Activated CD8-positive, alpha-beta memory T cell treated with anti-CD3 and anti-CD28 coated beads for 36 hours (primary cell): Measurements from ENCODE around the gene FGF1. TPM values are rescaled to one million over a fixed set of nuclear protein-coding genes. Genes with fewer than 3 reads are reported as not detected.
"Not testable (repeated sequence)": the region's sequence is repeated elsewhere in the genome, so short reads cannot be mapped to it uniquely, and the experiment has no call there.

ENCODE experiments used
- CTCF ChIA-PET: fragments of 350-600 bp; sonication (Branson Sonifier 250); formaldehyde crosslinking; loops from one replicate; lab custom pipeline; 2021; ENCODE audit warnings: antibody characterized with exemption; lab: Charles Lee
- POLR2A ChIA-PET: fragments of 350-600 bp; sonication (Branson Sonifier 250); formaldehyde crosslinking; loops from one replicate; lab custom pipeline; 2021; ENCODE audit warnings: antibody characterized with exemption; lab: Charles Lee
- total RNA-seq, 2 experiments: library from RNA; stranded (reverse); gene quantifications; one replicate each; pipeline ENCODE4 v1.2.3, GENCODE V29; 2021

Gene FGF1
- total RNA-seq, 2 experiments from 2014 or later = not detected

DNA sequence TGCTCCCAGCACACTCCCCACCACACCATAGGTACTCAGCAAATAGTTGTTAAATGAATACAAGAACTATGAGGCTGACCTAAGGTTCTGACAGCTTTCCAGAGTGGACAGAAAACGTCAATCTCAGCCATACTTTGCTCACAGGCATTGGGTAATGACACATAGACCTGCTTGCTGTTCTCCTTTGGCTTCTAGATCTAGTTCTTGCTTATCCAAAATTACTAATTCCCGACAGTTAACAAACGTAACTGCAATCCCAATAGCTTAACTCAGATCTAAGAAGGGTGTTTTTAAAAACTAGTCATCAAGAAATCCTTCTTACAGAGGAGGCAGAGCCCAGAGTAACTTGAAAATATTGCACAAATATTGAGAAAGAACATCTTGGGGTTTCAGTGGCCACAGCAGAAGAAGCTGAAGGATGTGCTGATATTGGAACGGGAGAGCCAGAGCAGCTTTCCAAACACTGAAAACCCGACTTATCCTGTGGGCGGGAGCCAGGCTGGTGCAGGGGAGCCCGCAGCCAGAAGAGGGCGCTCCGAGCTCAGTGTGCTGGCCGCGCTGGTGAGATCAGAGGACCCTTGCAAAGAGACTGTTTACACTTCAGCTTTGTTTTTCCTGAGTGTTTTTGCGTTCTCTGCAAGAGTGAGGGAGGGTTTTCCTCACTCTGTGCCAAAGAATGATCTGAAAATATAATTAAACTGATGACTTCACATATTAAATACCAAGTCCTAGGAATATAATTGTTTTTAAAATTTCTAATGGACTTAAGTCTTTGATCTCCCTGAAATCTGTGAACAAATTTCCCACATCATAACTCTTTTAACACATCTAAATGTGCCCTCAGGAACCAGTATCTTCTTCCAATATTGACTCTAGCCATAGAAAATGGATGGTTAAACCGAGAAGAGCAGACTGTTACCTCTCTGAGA is 30.3 kb downstream of the FGF1 start:
- CTCF ChIA-PET = interaction anchor here (0.6 to 2.6 kb wide), 17 partner anchors 11 to 1213 kb away, joined by 3 to 20 read pairs (median 4); no protein-coding TSS in a partner anchor
- POLR2A ChIA-PET = no interaction called here

DNA sequence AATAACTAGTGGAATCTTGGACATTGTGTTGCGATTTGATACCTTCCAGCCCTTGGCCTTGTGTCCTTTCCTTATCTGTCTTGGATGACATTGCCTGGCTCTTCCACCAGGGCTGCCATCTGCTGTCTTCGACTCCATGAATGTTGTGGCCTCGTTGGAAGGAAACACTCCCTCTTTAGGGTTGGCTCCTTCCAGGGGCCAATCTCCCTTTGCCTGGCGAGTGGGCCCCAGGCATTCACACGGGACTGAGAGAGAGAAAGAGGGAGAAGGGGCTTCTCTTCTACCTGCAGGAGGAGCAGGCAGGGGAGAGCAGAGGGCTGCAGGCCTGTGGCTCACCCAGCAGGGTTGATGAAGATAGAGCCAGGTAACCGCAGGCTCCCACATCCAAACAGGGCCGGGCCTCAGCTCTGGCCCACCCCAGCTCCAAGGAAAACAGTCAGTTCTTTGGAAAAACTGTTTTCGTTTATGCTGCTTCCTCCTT is 31.3 kb downstream of the FGF1 start:
- ChIA-PET CTCF (interaction anchor here (1.2 to 2.6 kb wide), 6 partner anchors 10 to 44 kb away, joined by 5 to 20 read pairs (median 8); no protein-coding TSS in a partner anchor), POLR2A (no interaction called here)

DNA sequence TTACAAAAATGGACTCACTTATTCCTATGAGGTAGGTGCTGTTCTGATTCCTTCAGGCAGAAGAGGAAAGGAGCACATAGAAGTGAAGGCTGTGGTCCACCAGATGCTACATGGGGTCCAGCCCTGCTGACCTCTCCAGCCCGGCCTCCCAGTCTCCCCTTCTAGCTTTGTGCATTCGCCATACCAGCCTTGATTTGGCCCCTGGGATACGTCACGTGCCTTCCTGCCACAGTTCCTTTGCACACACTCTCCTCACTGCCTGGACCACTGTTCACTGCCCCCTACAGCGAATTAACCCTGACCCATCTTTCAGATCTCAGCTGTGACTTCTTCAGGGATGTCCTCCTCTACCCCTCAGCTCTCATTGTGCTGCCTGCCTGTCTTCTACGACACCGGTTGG is 32.6 kb downstream of the FGF1 start:
- CTCF ChIA-PET = interaction anchor here (1.2 kb wide), 1 partner anchor 45 kb away, joined by 8 read pairs; no protein-coding TSS in a partner anchor
- POLR2A ChIA-PET = no interaction called here

DNA sequence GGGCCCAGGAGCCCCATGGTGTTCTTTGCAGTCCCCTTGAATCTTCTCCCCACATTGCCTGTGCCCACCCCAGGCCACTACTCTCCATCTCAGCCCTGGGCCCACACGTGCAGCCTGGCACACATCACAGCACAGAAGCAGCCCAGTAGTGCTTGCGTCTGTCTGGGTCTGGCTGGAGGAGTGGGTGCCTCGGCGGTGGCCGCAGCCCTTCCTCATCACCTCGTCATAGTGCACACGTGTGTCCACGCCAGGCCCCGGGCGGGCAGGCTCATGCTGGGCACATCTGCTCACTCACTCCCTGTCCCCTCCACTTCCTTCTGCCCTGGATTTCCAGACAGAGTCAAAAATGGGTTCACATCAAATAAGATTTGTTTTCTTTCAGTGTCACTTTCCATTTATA is 33.3 kb downstream of the FGF1 start:
- ChIA-PET CTCF (no interaction called here), POLR2A (no interaction called here)

DNA sequence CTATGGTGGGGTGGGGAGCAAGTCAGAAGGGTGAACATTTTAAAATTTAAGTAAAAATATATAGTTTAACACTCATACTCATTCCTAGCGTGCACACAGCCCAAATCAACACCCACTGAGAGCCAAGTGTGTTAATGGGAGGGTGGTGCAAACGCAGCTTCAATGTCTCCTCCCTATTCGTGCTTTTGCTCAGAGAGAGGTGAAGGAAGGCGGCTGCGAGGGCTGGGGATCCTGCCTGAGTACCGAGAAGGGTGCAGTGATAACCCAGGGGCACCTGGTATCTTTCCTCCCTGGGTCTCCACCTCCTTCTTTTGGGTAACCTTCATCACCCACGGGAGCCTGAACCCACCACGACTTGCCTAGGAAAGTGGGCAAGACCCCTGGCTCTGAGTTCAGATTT is 35.0 kb downstream of the FGF1 start:
- CTCF ChIA-PET = interaction anchor here (0.6 kb wide), 1 partner anchor 590 kb away, joined by 3 read pairs; no protein-coding TSS in a partner anchor

DNA sequence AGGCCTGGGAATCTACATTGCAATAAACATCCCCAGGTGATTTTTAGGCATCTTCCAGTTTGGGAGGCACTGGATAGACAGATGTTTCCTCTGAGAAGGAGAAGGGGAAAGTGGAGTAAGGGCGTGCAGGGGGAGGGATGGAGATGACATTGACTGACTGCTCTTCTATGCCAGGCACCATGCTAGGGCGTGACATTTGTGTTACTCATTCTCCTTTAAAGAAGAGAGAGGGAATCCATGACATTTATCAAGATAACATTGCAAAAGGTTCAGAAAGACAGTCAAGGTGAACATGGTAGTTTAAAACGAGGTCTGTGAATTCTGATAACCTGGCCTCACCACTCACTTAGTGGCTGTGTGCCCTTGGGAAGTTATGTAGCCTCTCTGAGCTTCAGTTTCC is 35.8 kb downstream of the FGF1 start:
- POLR2A ChIA-PET = no interaction called here
- CTCF ChIA-PET = no interaction called here

More for the DNA sequence above, 35.0 kb downstream of the FGF1 start:
- POLR2A ChIA-PET = no interaction called here

DNA sequence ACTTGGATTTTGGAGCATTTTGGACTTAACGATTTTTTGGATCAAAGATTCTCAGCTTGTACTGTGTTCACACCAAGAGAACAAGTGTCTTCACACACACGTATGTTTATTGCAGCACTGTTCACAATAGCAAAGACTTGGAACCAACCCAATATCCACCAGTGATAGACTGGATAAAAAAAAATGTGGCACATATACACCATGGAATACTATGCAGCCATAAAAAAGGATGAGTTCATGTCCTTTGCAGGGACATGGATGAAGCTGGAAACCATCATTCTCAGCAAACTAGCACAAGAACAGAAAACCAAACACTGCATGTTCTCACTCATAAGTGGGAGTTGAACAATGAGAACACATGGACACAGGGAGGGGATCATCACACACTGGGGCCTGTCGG is 37.8 kb downstream of the FGF1 start:
- POLR2A ChIA-PET, CTCF ChIA-PET: not testable (repeated sequence)

DNA sequence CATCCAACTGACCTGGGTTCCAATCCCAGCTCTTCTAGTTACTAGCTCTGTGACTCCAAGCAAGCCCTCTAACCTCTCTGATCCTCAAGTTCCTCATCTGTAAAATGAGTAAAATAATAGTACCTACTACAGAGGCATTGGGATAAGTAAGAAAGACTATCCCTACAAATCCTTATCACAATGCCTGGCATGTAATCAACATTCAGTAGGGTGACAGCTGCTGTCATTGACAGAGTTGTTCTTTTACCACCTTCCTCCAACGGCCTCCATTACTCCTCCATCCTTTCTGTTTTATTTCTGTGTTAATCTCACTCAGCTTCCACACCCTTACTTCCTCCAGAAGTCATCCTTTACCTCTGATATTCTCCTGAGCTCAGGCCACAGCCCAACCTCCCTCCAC is 40.4 kb downstream of the FGF1 start:
- CTCF ChIA-PET = interaction anchor here (2.2 kb wide), 1 partner anchor 11 kb away, joined by 11 read pairs; no protein-coding TSS in a partner anchor
- POLR2A ChIA-PET = no interaction called here

DNA sequence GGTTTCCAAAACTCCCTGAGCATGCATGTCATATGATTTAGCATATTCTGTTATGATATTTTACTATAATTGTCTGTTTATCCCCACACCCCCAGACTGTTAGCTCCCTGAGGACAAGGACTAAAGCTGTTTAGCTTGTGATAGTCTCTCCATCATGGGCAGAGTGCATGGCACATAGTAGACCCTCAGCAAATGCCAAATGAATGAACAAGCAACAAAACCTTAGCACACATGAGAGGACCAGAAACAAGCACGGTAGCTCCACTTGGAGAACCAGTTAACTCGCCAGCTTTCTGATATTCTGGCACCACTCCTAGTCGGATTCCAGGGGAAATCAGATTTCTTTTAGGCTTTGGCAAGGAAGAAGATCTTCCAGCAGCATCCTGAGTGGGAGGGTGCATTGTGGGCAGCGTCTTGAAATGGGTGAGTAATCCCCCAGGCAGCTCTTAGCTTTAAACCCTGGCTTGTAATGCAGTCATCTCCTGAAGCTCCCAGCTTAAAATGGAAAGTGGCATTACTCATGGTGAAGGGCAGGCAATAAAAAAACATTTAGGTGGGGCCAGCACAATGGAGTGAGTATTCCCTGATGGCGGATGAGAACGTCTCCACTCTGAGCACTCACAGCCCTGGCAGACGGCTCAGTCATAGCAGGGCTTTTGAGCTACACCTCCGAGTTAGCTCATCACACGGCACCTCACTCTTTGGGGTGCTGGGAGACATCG is 41.1 kb downstream of the FGF1 start:
- ChIA-PET CTCF (interaction anchor here (1.4 to 3.8 kb wide), 3 partner anchors 11 to 77 kb away, joined by 3 to 11 read pairs (median 11); no protein-coding TSS in a partner anchor), POLR2A (no interaction called here)

DNA sequence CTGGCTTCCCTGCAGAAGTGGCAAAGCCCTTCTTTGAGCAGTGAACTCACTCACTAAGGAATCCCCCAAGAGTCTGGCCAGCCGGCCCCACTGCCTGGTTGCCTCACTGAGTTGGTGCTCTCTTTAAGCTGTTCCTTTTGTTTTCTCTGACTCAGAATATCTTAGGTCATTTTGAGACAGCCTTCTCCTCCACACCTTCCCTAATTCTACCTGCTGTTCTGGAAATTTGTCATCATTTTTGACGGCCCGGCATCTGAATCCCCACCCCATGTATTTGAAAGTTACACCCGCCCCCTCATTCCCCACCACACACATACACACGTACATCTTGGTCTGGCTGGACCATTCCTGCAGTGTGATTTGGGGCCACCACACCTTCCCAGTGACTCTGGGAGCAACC is 41.8 kb downstream of the FGF1 start:
- CTCF ChIA-PET = interaction anchor here (1.4 to 3.8 kb wide), 3 partner anchors 12 to 77 kb away, joined by 3 to 11 read pairs (median 11); no protein-coding TSS in a partner anchor
- POLR2A ChIA-PET = no interaction called here

DNA sequence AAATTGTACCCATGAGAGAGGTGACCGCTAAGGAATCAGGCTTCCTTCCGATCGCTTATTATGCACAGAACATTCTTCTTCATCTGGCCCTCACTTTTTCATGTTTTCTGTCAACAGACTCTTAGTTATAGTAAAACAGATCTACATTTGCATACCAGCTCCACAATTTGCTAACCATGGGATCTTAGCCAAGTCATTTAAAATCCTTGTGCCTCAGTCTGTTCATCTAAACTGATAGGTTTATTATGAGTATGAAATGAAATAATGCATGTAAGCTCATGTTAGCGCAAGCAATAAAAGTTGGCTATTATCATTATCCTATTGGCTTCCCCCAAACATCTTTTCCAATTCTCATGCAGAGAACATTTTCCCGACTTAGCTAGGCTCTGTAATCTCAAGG is 42.3 kb downstream of the FGF1 start:
- POLR2A ChIA-PET = no interaction called here
- CTCF ChIA-PET = interaction anchor here (1.4 to 3.8 kb wide), 2 partner anchors 55 to 78 kb away, joined by 3 to 11 read pairs; no protein-coding TSS in a partner anchor

DNA sequence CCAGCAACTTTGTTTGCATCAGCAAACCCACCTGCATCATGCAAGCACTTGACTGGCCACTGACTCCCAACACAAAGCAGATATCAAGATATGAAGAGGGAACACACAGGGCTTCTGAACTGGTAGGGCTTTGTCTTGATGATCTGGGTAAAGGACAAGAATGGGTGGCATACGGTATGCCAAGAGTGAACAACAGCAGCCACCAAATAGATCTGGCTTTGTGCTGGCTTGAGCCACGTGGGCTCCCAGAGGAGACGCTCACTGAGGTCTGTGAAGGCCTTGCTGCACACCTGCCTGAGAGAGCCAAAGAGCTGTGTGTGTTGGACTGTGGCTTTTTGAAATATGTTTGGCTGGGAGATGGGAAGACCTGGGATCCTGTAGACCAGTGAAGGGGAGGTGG is 43.5 kb downstream of the FGF1 start:
- ChIA-PET POLR2A (no interaction called here), CTCF (interaction anchor here (0.7 to 3.8 kb wide), 2 partner anchors 56 to 415 kb away, joined by 3 to 11 read pairs; no protein-coding TSS in a partner anchor)

DNA sequence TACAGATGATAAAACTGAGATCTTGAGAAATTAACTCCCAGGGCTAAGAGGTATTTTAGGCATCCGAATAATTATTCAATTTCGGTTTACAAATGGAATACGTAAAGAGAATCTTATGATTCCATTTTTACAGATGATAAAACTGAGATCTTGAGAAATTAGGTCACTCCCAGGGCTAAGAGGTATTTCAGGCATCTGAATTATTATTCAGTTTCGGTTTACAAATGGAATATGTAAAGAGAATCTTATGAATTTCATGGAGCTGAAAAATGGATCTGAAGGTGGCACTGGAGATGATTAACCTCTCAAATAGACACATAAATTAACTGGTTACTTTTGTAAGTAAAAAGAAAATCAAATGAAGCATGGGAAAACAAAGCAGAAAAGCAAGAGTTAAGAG is 44.2 kb downstream of the FGF1 start:
- ChIA-PET CTCF (interaction anchor here (3.8 kb wide), 1 partner anchor 57 kb away, joined by 11 read pairs; no protein-coding TSS in a partner anchor), POLR2A (no interaction called here)

DNA sequence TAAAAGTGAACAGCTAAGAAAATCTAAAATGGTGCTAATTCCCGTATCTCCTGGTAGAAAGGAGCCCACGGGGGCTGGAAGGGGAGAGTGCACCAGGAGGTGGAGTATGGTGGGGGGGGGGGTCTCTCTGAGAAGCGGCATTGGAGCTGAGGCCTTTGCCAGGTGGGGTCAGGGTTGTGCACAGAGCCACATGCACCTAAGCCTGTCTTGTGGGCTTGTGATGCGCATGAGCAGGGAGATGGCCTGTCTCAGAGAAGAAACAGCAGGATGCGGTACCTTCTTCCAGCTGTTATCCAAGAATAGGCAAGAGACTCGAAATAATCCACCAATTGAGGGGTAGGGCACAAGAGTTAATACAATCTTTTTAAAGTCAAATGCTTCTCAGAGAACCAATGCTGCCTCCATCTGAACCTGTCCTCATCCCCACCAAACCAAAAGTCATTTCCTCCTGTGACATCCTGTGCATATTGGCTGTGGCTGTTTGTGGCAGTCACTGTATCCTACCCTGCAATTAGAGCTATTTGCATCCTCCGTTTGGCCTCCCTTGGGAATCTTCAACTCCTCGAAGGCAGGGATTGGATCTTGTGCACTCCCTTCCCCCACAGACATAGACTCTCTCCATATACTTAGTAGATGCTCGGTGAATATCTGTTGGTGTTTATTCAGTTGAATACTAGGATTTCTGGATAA is 45.4 kb downstream of the FGF1 start:
- POLR2A ChIA-PET = no interaction called here

DNA sequence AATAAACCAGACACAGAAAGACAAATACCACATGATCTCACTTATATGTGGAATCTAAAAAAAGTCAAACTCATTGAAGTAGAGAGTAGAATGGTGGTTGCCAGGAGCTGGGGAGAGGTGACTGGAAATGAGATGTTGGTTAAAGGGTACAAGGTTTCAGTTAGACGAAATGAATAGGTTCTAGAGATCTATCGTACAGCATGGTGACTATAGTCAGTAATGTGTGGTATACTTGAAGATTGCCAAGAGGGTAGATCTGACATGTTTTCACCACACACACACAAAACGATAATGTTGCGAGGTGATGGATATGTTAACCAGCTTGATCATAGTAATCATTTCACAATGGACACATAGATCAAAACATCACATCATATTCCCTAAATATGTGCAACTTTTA is 46.4 kb downstream of the FGF1 start:
- ChIA-PET CTCF (no interaction called here), POLR2A (no interaction called here)

More for the DNA sequence above, 45.4 kb downstream of the FGF1 start:
- CTCF ChIA-PET = no interaction called here

DNA sequence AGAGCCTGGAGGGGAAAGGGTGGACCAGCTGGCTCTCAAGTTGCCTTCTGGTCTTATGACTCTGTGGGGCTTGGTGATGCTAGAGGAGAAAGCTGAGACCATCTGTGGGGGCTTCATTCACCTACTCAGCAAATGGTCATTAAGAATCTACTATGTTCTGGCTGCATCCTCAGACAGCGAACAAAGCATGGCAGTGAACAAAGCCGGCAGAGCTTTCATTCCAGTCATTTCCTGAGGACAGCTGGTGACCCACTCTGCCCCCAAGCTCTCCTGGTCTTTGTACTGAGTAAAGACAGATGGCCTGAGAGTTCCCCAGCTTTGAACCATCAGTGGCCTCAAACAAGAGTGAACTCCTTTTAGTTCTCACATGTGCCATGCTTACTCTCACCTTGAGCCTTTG is 48.0 kb downstream of the FGF1 start:
- ChIA-PET POLR2A (no interaction called here), CTCF (interaction anchor here (1.9 kb wide), 1 partner anchor 18 kb away, joined by 7 read pairs; no protein-coding TSS in a partner anchor)

DNA sequence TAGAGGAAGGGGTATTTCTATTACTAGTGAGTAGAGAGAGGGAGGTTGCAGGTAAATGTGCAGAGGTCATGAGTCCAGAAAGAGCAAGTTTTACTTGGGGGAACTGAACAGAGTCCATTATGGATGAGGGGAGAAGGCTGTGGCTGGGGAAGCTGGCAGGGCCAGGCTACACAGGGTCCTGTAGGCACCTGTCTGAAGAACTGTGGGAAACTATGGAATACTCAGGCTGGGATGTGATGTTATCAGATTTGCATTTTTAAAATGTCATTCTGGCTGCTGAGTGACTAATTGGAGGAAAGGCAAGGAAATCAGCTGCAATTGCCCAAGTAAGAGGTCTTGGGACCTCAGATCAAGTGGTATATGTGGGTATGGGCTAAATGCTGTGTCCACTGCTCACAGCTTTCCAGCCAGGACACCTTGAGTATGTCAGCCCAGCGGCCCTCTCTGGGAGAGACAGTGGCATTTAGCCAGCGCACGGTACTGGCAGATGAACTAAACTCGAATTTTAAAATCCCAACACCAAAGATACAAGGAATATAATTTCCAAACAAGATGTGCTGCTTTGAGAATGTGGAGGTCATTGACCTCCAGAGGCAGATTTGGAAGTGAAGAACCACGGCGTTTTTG is 49.1 kb downstream of the FGF1 start:
- ChIA-PET CTCF (no interaction called here), POLR2A (no interaction called here)

DNA sequence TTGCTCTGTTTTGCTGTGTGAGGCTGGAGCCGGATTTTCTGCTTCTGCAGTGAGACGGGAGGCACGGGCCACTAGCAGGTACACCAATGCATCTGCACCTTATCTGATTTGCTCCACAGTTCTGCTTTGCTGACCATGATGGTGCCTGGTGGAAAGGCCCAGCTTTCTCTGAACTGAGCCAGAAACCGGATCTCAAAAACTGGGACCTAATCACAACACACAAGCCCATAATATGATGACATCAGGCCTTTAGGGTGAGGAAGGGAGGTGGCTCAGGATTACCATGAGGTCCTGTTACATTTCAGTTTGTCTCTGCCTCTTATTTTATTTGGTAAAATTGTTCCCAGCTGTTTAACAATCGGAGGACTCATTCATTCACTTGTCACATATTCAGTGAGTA is 49.8 kb downstream of the FGF1 start:
- POLR2A ChIA-PET = no interaction called here
- CTCF ChIA-PET = no interaction called here
